ENCODE data around the gene RFFL.

The RFFL gene

GRCh38 chr17:35044181-35044580, 19.3 kb downstream of the RFFL start:
- TF ChIP-seq ZNF48 (tag by site-specific recombination; IDR thresholded peaks at IDR 0.05) (no peak), ZNF658 (tag by site-specific recombination; IDR thresholded peaks at IDR 0.05) (no peak), ZNF449 (tag by site-specific recombination; IDR thresholded peaks at IDR 0.05) (no peak), ZNF214 (tag by site-specific recombination; IDR thresholded peaks at IDR 0.05; ENCODE audit: borderline replicate concordance) (no peak), ELK4 (IDR thresholded peaks at IDR 0.05; ENCODE audit: borderline replicate concordance, low read depth, low read length) (no peak), ZNF776 (tag by site-specific recombination; IDR thresholded peaks at IDR 0.05; ENCODE audit: borderline replicate concordance) (no peak), ZNF155 (tag by site-specific recombination; IDR thresholded peaks at IDR 0.05) (no peak), ZNF521 (tag by site-specific recombination; IDR thresholded peaks at IDR 0.05) (no peak), ZNF600 (tag by site-specific recombination; IDR thresholded peaks at IDR 0.05) (no peak), ZNF169 (tag by site-specific recombination; IDR thresholded peaks at IDR 0.05) (no peak), ZBTB48 (tag by site-specific recombination; IDR thresholded peaks at IDR 0.05) (no peak)
- TF ChIP-seq, protein P1, sequence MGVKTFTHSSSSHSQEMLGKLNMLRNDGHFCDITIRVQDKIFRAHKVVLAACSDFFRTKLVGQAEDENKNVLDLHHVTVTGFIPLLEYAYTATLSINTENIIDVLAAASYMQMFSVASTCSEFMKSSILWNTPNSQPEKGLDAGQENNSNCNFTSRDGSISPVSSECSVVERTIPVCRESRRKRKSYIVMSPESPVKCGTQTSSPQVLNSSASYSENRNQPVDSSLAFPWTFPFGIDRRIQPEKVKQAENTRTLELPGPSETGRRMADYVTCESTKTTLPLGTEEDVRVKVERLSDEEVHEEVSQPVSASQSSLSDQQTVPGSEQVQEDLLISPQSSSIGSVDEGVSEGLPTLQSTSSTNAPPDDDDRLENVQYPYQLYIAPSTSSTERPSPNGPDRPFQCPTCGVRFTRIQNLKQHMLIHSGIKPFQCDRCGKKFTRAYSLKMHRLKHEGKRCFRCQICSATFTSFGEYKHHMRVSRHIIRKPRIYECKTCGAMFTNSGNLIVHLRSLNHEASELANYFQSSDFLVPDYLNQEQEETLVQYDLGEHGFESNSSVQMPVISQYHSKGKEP (tag by site-specific recombination; IDR thresholded peaks at IDR 0.05) = no peak
- peaks cover 11% of the 10 kb centered on the region; the same call in 1 of the 2 replicates for H3K4me1 ChIP-seq (ENCODE audit: control insufficient read depth, insufficient read depth, low read length)
- ChIA-PET POLR2A (interaction anchor here (0.5 kb wide), 1 partner anchor 19 kb away, joined by 6 read pairs; the partner anchor contains the start of gene RFFL), CTCF (no interaction called here)
- H3K36me3 ChIP-seq (ENCODE audit: control insufficient read depth in 2 of 2, insufficient read depth in 1 of 2, low read length in 2 of 2) = no peaks in the 10 kb centered on the region
- no peak overlapping the region for H3K27ac ChIP-seq (ENCODE audit: extremely low read depth, low read depth, low read length)
- H3K9me3 ChIP-seq (ENCODE audit: control insufficient read depth, insufficient read depth, low read depth, low read length) = no peaks in the 10 kb centered on the region
- no peak overlapping the region for H3K4me3 ChIP-seq (ENCODE audit: low read depth, low read length)

- H3K27ac ChIP-seq (ENCODE audit: extremely low read depth, low read depth, low read length) = no peak overlapping the region
- H3K4me1 ChIP-seq (ENCODE audit: control insufficient read depth, insufficient read depth, low read length) = peaks cover 3% of the 10 kb centered on the region; the same call in 1 of the 2 replicates
- no peak overlapping the region for H3K4me3 ChIP-seq (ENCODE audit: low read depth, low read length)
- ChIA-PET CTCF (interaction anchor here (0.6 to 1.4 kb wide), 4 partner anchors 22 to 246 kb away, joined by 3 to 4 read pairs (median 4); partner anchors contain the start of gene RFFL), POLR2A (no interaction called here)
- TF ChIP-seq GLIS2 (tag by site-specific recombination; IDR thresholded peaks at IDR 0.05) (no peak), PRDM10 (tag by site-specific recombination; IDR thresholded peaks at IDR 0.05) (no peak), ZNF426 (tag by site-specific recombination; IDR thresholded peaks at IDR 0.05) (no peak), ZNF335 (tag by site-specific recombination; conservative IDR thresholded peaks at IDR 0.05) (no peak), SETDB1 (IDR thresholded peaks at IDR 0.05; ENCODE audit: insufficient read length, low read length) (no peak)
- TF ChIP-seq, protein P2, sequence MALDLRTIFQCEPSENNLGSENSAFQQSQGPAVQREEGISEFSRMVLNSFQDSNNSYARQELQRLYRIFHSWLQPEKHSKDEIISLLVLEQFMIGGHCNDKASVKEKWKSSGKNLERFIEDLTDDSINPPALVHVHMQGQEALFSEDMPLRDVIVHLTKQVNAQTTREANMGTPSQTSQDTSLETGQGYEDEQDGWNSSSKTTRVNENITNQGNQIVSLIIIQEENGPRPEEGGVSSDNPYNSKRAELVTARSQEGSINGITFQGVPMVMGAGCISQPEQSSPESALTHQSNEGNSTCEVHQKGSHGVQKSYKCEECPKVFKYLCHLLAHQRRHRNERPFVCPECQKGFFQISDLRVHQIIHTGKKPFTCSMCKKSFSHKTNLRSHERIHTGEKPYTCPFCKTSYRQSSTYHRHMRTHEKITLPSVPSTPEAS (tag by site-specific recombination; IDR thresholded peaks at IDR 0.05) = no peak
- no peaks in the 10 kb centered on the region for H3K36me3 ChIP-seq (ENCODE audit: control insufficient read depth in 2 of 2, insufficient read depth in 1 of 2, low read length in 2 of 2)
- H3K9me3 ChIP-seq (ENCODE audit: control insufficient read depth, insufficient read depth, low read depth, low read length) = no peaks in the 10 kb centered on the region
These were observed 22.1 kb downstream of the RFFL start for GRCh38 chr17:35041390-35041789.
